ENCODE data around the gene KLHL11.
"Not testable (repeated sequence)": the region's sequence is repeated elsewhere in the genome, so short reads cannot be mapped to it uniquely, and the experiment has no call there.

Gene KLHL11

DNA sequence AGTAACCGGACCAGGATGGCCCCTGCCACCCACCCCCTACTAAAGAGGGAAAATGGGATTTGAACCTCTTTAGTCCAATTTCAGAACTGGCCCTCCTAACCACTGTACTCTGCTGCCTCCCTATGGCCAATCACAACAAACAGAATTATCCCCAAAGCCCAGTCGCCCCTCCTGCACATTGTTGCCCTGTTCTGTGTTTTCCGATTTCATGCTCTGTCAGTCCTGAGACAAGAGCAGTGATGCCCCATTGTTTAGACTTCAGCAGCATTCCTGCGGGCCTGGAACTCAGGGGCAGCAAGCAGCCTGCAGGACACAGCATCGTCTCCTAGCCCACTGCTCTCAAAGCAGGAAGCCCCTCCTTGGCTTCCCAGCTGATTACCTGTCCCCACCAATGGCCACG, 20.5 kb upstream of the KLHL11 start:
- no peak for DNase-seq

DNA sequence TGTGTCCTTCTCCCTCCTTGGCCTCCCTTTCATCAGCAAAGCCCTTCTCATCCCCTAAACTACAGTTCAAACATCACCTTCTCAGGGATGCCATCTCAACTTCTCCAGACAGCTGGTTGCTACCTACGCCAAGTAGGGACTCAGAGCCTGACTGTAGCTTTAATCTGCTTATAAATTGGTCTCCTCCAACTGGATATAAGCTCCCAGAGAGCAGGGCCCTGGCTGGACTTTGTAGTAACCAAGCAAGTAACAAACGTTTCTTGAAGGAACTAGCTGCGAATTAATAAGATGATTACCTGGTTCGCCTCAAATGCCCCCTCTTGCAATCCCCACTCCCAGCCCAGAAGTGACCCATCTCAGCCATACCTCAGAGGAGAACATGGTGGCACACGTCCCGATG, 17.5 kb upstream of the KLHL11 start:
- DNase-seq: no peak

DNA sequence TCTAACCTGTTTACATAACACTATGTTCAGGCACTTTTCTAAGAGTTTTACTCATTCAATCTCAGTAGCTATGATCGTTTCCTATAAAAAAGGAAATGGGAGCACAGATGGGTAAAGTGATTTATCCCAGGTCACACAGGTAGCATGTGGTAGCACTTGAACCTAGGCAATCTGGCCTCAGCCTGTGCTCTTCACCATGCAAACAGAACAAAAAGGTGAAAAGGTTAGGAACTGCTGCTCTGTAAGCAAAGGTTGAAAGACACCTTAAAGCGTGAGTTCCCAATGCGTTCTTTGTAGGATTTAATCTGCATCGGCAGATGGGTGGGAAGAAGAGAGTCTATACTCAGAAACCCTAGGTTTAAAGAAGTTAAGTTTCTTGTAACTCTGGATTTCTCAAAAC, 14.9 kb upstream of the KLHL11 start:
- DNase-seq: no peak

DNA sequence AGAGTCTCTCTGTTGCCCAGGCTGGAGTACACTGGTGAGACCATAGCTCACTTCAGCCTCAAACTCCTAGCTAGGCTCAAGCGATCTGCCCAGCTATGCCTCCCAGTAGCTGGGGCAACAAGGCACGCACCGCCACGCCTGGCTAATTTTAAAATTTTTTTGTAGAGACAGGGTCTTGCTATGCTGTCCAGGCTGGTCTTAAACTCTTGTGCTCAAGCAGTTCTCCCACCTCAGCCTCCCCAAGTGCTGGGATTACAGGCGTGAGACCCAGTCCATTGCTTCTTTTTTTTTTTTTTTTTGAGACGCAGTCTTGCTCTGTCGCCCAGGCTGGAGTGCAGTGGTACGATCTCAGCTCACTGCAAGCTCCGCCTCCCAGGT, 9.1 kb upstream of the KLHL11 start:
- DNase-seq: not testable (repeated sequence)

DNA sequence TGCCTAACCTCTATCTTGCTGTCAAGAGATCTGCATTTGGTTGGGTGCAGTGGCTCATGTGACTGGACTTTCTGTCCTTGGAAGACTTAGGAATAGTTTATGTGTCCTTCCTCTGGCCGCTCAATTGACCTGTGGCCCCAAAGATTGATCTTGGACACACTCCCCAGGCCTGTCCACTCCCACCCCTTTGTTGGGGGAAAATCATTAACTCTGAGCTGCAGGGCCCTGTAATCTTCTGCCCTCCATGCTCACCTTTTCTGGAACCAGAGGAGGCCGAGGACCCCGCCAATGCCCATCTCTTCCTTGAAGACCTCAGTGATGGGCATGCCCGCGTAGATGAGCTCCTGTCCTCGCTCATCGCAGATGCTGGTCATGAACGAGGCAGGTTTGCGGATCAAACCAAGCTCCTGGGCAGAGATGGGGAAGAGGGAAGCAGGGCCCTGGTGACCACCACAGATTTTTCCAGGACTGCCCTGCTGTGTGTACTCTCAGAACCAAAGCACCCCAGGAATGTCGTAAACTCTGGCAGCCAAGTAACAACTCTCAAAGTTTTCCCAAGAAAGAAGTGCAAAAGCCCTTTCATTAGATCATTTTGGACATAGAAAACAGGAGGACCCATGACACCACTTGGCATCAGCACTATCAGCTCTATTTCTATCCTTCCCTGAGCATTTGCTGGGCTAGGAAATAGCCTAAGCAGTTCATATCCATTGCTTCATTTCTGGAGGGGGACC, 8.5 kb upstream of the KLHL11 start:
- no peak for DNase-seq

DNA sequence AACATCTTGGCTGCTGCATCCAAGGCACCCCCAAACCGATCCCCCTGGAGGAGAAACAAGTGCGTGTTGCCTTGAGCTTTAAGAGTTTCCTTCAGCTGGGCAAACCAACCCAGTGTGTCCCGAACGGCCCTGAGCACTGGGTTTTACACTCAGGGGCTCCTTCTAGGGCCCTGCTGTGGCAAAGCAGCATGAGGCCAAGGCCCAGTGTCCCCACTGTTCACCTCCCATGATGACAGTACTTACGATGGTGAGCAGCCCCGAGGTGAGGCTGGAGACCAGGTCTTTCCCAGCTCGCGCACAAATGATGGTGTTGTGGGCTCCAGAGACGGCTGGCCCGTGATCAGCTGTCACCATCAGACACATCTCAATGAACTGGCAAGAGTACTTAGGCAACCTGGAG, 6.6 kb upstream of the KLHL11 start:
- DNase-seq: no peak

DNA sequence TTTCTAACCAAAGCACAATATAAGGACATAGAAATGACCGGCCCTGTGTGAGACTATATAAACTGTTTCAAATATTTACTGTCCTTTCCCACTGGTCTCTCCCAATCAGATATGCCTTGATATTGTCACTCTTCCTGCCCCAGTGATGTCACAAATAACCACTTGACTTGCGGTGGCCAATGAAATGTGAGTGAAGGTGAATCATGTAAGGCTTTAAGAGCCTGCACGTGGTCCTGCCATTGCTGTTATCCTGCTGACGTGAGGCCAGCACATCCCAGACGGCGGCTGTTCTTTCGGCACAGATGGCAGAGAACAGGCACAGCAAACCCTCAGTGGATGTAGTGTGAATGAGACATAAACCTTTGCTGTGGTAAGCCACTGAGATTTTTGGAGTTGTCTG, 5.4 kb upstream of the KLHL11 start:
- DNase-seq: no peak

DNA sequence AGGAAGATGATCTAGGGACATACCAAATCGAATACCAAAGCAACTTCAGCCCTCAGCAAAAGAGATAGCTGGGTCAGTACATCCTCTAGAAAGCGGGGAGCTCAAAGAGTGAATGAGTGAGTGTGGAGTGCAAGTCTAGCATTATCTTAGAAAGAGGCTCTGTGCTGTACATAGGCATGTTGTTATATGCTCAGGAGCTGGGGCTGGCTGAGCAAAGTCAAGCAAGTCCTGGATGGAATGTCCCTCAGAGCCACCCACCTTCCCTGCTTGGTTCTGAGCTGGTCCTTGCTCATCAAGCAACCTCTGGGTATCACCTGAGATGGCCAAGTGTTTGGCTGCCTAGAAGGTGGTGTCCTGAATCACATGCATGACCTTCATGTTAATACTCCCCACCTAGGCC, 4.9 kb upstream of the KLHL11 start:
- DNase-seq: no peak

DNA sequence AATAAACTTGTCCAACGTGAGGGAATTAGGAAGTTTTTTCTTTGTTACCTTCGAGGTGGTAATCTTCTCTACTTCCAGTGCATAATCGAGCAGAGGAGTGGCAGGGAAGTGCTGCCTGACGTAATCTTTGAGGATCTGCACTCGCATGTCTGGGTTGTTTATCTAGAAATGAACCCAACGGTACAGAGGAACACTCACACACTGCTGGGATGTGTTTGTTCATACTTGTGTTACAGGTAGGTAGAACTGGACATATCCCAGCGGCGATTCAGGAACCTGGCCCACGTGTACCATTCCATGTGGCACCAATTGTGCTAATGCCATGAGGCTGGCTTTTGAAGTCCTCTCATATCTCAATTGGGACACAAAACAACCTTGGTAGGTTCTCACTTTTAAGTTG, 4.2 kb upstream of the KLHL11 start:
- peak in 1 of 5 experiments; percentile 31 for DNase-seq

DNA sequence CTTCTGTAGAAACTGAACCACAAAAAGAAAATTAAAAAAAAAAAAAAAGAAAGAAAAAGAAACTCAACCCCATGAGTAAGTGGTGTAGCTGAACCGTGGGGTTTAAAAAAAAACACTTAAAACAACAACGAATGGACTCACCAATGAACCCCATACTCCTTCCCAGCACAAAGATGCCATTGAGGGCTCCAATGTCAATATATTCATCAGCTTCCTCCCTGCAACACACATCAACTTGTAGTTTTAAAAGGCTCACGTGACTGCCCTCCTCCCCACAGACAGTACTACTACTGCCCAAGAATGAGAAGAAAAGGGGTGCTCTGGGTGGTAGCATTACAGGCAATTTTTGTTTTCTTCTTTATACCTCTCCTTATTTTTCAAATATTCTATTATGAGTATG, 3.3 kb upstream of the KLHL11 start:
- DNase-seq: peak in 1 of 5 experiments; percentile 66

DNA sequence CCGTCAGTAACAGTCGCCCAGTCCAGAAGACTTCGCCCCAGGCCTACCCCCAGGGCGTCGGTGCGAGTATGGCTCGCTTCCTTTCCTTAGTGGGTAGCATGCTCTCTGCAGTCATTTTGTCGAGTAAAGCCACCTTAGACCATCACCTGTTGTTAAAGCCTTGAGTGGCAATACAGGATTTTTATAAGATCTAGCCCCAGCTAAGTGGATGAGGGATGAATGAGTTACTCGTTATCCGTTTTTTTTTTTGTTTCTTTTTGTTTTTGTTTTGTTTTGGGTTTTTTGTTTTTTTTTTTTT, 322 bp upstream of the KLHL11 start:
- no peak for DNase-seq

DNA sequence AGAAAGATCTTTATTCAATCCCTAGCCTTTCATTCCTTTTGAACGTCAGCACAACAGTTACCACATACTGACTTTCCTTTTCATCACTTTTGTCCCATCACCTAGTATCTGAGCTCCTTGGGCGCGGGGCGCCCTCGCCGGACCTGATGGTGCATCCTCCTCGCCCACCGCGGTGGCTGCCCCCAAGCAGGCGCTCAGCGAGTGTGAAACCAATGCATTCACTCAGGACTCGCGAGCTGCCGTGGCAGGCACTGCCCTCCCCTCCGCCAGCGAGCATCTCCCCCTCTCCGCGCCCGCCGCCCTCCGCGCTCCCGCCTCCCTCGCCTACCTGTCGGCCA, 756 bp downstream of the KLHL11 start:
- DNase-seq: peak in 1 of 5 experiments; percentile 57

DNA sequence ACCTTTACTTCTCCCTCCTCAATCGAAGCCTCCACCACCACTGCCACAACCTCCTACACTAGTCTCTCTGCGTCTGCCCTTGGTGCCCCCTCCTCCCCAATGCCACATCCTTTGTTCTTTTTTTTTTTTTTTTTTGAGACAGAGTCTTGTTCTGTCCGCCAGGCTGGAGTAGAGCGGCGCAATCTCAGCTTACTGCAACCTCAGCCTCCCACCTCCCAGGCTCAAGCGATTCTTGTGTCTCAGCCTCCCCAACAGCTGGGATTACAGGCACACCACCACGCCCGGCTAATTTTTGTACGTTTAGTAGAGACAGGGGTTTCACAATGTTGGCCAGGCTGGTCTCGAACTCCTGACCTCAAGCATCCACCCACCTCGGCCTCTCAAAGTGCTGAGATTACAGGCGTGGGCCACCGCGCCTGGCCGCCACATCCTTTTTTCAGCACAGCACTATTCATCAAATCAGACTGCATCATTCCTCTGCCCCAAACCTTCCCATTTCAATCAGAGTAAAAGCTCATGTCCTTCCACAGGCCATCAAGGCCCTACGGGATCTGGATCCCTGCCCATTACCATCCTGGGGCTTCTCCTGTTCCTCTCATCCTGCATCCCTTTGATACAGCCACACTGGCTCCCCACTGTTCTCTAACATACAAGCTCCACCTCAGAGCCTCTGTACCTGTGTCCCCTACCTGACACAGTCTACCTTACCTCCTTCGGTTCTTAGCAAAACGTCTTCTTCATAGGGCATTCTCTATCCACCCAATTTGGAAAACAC, 2.0 kb downstream of the KLHL11 start:
- DNase-seq: peak in 4 of 5 experiments; percentile 2 to 88 (median 20)

DNA sequence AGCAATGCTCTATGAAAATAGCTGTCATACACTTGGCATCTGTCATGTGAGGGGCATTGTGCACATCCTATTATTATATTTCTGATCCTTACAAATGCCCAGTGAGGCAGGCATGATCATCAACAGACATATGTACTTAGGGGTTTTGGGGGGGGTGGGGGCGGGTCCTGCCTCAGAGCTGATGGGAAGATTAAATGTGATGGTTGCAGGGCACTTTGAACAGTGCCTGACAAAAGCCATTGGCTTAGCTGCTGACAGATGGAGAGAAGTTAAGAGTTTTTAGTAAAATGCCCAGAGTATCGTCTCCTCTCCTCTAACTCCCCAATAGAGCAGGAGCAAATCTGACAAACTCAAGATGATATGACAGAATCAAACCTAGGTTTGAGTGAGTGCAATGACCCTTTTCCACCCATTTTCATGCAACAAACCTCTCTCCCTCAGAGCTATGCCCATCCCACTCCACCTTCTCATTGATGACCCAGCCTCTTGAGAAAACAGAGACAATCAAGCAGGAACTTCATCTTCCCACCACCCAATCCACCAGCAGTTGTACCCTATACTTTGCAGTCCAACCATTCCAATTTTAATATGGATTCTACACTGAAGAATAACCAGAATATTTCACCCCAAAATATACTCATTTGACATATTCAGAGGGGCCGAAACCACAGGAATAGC, 4.8 kb downstream of the KLHL11 start:
- DNase-seq: no peak

DNA sequence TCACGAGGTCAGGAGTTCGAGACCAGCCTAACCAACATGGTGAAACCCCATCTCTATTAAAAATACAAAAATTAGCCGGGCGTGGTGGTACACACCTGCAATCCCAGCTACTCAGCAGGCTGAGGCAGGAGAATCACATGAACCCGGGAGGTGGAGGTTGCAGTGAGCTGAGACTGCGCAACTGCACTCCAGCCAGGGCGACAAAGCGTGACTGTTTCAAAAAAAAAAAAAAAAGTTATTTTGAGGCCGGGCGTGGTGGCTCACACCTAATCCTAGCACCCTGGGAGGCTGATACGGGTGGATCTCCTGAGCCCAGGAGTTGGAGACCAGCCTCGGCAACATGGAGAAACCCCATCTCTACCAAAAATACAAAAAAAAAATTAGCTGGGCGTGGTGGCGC, 13.8 kb downstream of the KLHL11 start:
- not testable (repeated sequence) for DNase-seq

DNA sequence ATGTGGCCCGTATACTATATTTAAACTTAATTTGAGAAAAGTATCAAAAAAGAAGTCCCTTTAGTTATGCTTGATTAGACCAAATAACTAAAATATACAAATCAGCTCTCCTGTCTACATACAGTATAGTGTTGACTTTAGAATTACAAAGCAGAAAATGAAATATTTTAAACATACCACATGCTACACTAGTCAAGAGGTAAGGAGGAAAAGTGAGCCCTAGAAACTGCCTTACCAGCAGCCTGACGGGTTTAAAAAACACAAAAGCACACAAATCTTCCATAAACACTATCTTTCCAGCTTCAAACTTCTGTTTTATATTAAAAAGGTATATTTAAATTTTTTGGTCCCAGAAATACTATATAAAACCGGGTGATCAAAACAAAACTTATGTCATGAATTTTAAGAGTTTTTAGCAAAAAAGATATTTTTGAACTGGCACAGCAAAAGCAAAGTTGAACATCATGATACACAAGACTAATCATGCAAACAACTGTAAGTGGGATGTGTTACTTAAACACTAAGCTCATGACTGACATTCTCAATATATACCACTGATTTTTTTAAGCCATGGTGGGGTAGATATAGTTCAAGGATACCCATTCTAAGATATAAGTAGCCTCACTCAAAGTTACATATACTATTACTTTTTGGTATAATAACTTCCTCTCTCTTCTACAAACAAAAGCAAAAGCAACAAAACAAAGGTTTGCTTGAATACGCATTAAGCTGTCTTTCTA, 15.8 kb downstream of the KLHL11 start:
- DNase-seq: no peak

DNA sequence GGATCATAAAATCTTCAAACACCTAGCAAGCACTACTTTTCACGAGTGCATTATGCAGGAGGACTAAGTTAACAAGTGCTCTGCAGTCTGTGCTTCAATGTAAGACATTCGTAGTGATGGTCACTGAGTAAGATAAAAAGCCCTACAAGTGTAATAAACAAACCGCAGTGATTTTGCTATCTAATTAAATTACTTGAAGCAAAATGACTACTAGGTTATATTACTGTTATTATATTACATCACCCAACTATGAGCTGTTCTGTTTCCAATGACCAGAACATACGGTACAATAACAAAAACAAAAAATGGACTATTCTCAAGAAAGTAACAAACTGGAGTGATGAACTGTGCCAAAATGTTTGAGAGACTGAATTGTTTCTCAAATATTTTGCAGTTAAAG, 16.4 kb downstream of the KLHL11 start:
- no peak for DNase-seq

DNA sequence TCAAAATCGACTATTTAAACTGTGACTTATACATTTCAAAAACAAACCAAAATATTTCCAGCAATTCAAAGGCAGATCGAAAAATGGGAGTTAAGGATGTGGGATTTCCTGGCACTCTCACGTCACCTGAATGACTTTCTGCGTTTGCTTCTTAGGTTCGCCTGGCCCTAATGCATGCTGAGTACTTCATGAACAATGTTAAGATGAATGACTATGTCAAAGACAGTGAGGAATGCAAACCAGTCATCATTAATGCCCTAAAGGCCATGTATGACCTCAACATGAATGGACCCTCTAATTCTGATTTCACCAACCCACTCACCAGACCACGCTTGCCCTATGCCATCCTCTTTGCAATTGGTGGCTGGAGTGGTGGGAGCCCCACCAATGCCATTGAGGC, 20.3 kb downstream of the KLHL11 start:
- no peak for DNase-seq

DNA sequence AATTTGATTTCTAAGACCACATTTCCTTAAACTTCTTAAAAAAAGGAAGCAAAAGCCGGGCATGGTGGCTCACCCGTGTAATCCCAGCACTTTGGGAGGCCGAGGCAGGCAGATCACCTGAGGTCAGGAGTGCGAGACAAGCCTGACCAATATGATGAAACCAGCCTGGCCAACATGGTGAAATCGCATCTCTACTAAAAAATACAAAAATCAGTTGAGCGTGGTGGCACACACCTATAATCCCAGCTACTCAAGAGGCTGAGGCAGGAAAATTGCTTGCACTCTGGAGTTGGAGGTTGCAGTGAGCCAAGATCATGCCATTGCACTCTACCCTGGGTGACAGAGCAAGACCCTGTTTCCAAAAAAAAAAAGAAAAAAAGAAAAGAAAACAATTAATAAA, 24.4 kb downstream of the KLHL11 start:
- DNase-seq: not testable (repeated sequence)

DNA sequence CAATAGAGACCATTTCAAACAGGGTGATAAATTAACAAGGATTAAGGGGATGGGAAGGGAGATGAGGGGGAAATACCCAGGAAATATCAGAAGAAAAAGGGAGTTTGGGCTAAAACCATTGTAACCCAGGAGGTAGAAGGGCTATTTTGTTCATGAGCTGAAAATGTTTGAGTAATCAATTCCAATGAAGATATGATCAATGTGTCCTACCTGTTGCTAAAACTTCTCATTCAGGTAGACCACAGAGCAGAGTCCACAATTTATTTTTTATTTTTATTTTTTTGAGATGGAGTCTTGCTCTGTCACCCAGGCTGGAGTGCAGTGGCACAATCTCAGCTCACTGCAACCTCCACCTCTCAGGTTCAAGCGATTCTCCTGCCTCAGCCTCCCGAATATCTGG, 25.8 kb downstream of the KLHL11 start:
- DNase-seq: not testable (repeated sequence)

DNA sequence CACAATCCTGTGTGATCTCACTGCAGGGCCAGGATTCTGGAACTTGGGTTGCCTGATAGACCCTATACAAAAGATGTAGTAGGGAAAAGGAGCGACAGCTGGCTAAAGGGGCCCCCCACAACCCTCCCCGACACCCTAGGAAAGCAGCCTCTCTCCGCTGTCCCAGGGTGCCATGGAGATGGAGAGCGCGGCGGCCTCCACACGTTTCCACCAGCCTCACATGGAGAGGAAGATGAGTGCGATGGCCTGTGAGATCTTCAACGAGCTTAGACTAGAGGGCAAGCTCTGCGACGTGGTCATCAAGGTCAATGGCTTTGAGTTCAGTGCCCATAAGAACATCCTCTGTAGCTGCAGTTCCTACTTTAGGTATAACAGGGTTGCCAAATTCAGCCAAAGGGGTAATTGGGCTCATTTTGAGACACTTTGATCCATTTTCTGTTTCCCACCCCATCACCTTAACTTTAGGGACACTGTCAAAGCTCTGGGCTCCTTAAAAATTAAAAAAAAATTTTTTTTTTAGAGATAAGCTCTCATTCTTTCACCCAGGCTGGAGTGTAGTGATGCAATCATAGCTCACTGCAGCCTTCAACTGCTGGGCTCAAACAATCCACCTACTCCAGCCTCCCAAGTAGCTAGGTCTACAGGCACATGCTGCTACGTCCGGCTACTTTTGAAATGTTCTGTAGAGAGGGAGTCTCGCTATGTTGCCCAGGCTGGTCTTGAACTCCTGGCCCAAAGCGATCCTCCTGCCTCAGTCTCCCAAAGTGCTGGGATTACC, 27.3 kb downstream of the KLHL11 start, which contains the start of gene KLHL10:
TSS of gene KLHL10 (plus strand) at position 65 of the 778 bp plus-strand sequence. CDS start at position 173, 108 bp downstream.
- DNase-seq: no peak

DNA sequence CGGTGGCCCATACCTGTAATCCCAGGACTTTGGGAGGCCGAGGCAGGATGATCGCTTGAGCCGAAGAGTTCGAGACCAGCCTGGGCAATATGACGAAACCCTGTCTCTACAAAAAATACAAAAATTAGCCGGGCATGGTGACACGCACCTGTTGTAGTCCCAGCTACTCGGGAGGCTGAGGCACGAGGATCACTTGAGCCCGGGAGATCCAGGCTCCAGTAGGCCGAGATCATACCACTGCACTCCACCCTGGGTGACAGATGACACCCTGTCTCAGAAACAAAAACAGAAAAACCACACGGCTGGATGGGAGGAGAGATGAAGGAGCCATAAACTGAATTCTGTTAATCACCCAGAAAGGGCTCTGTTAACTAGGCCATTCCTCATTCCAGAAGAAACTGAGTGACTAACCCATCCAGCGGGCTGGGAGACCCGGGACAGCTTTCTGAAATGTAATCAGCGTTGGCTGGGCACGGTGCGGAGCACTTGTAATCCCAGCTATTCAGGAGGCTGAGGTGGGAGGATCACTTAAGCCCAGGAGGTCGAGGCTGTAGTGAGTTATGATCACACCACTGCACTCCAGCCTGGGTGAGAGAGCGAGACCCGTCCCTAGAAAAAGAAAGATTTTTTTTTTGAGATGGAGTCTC, 28.6 kb downstream of the KLHL11 start:
- DNase-seq: peak in 1 of 5 experiments; percentile 15

All from T-helper 2 cell (primary cell).